Neural progenitor cell (in vitro differentiated cells): ENCODE measurements around the gene TSC2. TPM values are rescaled to one million over a fixed set of nuclear protein-coding genes. Genes with fewer than 3 reads are reported as not detected.

ENCODE experiments used
- DNase-seq: peaks from one replicate; pipeline ENCODE4 v3.0.0-alpha.2; 2016; ENCODE audit warnings: low spot score
- H2AFZ ChIP-seq: fragments of 200-600 bp; sonication (generic); replicated peaks from 2 replicates; pipeline ENCODE4 v1.6.1; 2016; ENCODE audit warnings: antibody characterized with exemption
- H3F3A ChIP-seq: fragments of 200-600 bp; sonication (generic); 2 replicates; pipeline ENCODE4 v1.6.1; 2016; ENCODE audit warnings: antibody characterized with exemption, low read depth
- H3K27ac ChIP-seq: fragments of 200-600 bp; sonication (generic); 2 replicates; pipeline ENCODE4 v1.5.1; 2016; ENCODE audit warnings: mild to moderate bottlenecking
- H3K27me3 ChIP-seq: fragments of 200-600 bp; sonication (generic); 2 replicates; pipeline ENCODE4 v1.6.1; 2016; ENCODE audit warnings: mild to moderate bottlenecking, moderate library complexity
- H3K36me3 ChIP-seq: fragments of 200-600 bp; sonication (generic); 2 replicates; pipeline ENCODE4 v1.5.1; 2016
- H3K4me1 ChIP-seq: fragments of 200-600 bp; sonication (generic); 2 replicates; pipeline ENCODE4 v1.6.1; 2016; ENCODE audit warnings: mixed run types
- H3K4me2 ChIP-seq: fragments of 200-600 bp; sonication (generic); 2 replicates; pipeline ENCODE4 v1.6.1; 2016
- H3K4me3 ChIP-seq: fragments of 200-600 bp; sonication (generic); 2 replicates; pipeline ENCODE4 v1.5.1; 2016
- H3K79me2 ChIP-seq: fragments of 200-600 bp; sonication (generic); 2 replicates; pipeline ENCODE4 v1.6.1; 2016; ENCODE audit warnings: low read depth
- H3K9ac ChIP-seq: fragments of 200-600 bp; sonication (generic); 2 replicates; pipeline ENCODE4 v1.6.1; 2016
- H3K9me3 ChIP-seq: fragments of 200-600 bp; sonication (generic); 2 replicates; pipeline ENCODE4 v1.5.1; 2016; ENCODE audit warnings: low read depth
- H4K20me1 ChIP-seq: fragments of 200-600 bp; sonication (generic); 2 replicates; pipeline ENCODE4 v1.6.1; 2016; ENCODE audit warnings: low read depth
- H3K27ac Mint-ChIP-seq: 3 replicates; pipeline ENCODE4 v1.8.0; 2021; ENCODE audit warnings: mixed read lengths
- H3K27me3 Mint-ChIP-seq: 2 replicates; pipeline ENCODE4 v1.8.0; 2022; ENCODE audit warnings: low read depth, mild to moderate bottlenecking, inconsistent platforms, moderate library complexity, mixed read lengths; ENCODE audit not compliant: insufficient read depth
- H3K36me3 Mint-ChIP-seq: 3 replicates; pipeline ENCODE4 v1.8.0; 2021; ENCODE audit warnings: mixed read lengths
- H3K4me1 Mint-ChIP-seq: 3 replicates; pipeline ENCODE4 v1.8.0; 2021; ENCODE audit warnings: mixed read lengths
- H3K4me3 Mint-ChIP-seq: 3 replicates; pipeline ENCODE4 v1.8.0; 2021; ENCODE audit warnings: mild to moderate bottlenecking, moderate library complexity, mixed read lengths
- H3K9me3 Mint-ChIP-seq: 3 replicates; pipeline ENCODE4 v1.8.0; 2020; ENCODE audit warnings: mixed read lengths
- EZH2 ChIP-seq: fragments of 200-600 bp; sonication (generic); IDR thresholded peaks from 2 replicates; pipeline ENCODE4 v1.6.1; 2017; ENCODE audit warnings: antibody characterized with exemption, mild to moderate bottlenecking, moderate library complexity
- EZH2phosphoT487 ChIP-seq: fragments of 200-600 bp; sonication (generic); IDR thresholded peaks from 2 replicates; pipeline ENCODE4 v1.6.1; 2017; ENCODE audit warnings: antibody characterized with exemption
- total RNA-seq: library from RNA; depleted of rRNA; stranded (reverse); fragments of >200 nt; gene quantifications from 2 replicates; pipeline ENCODE4 v1.2.3, GENCODE V29; 2015; ENCODE audit warnings: low replicate concordance
- TF ChIP-seq, protein P1 (sequence below): fragments of 200-600 bp; sonication (generic); IDR thresholded peaks from 2 replicates; pipeline ENCODE4 v1.5.1; 2017; ENCODE audit warnings: antibody characterized with exemption, mild to moderate bottlenecking

The TSC2 gene
- total RNA-seq, 1 donor from 2014 or later, result 55.1 TPM

- TF ChIP-seq EZH2phosphoT487, result no peak
- H3F3A ChIP-seq, result no peaks in the 10 kb centered on the region
Measured at GRCh38 chr16:2070576-2071453, 23.0 kb downstream of the TSC2 start.

GRCh38 chr16:2071454-2072202, 23.8 kb downstream of the TSC2 start:
- Histone ChIP-seq H3K36me3 (no peaks in the 10 kb centered on the region), H3K9ac (no peak overlapping the region), H3K79me2 (no peaks in the 10 kb centered on the region), H3K4me3 (no peak overlapping the region), H3K4me2 (no peak overlapping the region), H3F3A (no peaks in the 10 kb centered on the region), H3K27ac (no peak overlapping the region), H4K20me1 (no peaks in the 10 kb centered on the region), H3K4me1 (no peaks in the 10 kb centered on the region), H3K9me3 (no peaks in the 10 kb centered on the region), H2AFZ (no peak overlapping the region), H3K27me3 (no peaks in the 10 kb centered on the region)
- H3K9me3 Mint-ChIP-seq, result no peaks in the 10 kb centered on the region
- H3K27ac Mint-ChIP-seq, result no peak overlapping the region
- TF ChIP-seq EZH2 (no peak), EZH2phosphoT487 (no peak)
- TF ChIP-seq, protein P1, sequence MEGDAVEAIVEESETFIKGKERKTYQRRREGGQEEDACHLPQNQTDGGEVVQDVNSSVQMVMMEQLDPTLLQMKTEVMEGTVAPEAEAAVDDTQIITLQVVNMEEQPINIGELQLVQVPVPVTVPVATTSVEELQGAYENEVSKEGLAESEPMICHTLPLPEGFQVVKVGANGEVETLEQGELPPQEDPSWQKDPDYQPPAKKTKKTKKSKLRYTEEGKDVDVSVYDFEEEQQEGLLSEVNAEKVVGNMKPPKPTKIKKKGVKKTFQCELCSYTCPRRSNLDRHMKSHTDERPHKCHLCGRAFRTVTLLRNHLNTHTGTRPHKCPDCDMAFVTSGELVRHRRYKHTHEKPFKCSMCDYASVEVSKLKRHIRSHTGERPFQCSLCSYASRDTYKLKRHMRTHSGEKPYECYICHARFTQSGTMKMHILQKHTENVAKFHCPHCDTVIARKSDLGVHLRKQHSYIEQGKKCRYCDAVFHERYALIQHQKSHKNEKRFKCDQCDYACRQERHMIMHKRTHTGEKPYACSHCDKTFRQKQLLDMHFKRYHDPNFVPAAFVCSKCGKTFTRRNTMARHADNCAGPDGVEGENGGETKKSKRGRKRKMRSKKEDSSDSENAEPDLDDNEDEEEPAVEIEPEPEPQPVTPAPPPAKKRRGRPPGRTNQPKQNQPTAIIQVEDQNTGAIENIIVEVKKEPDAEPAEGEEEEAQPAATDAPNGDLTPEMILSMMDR, result no peak
- H3K4me1 Mint-ChIP-seq, result peaks cover 5% of the 10 kb centered on the region
- no peak overlapping the region for H3K4me3 Mint-ChIP-seq
- no peak for DNase-seq
- peaks cover 15% of the 10 kb centered on the region for H3K36me3 Mint-ChIP-seq
- peaks cover 2% of the 10 kb centered on the region for H3K27me3 Mint-ChIP-seq

More at GRCh38 chr16:2070576-2071453, 23.0 kb downstream of the TSC2 start:
- Histone ChIP-seq H3K4me3 (no peak overlapping the region), H3K27ac (no peak overlapping the region), H3K27me3 (no peaks in the 10 kb centered on the region), H2AFZ (no peak overlapping the region), H3K36me3 (no peaks in the 10 kb centered on the region), H3K4me2 (no peak overlapping the region), H4K20me1 (no peaks in the 10 kb centered on the region), H3K9me3 (no peaks in the 10 kb centered on the region), H3K79me2 (no peaks in the 10 kb centered on the region), H3K9ac (no peak overlapping the region), H3K4me1 (no peaks in the 10 kb centered on the region)
- Mint-ChIP-seq H3K27me3 (peaks cover 2% of the 10 kb centered on the region), H3K9me3 (no peaks in the 10 kb centered on the region), H3K27ac (no peak overlapping the region), H3K4me3 (no peak overlapping the region), H3K36me3 (peaks cover 19% of the 10 kb centered on the region), H3K4me1 (peaks cover 5% of the 10 kb centered on the region)
- no peak for DNase-seq

GRCh38 chr16:2072926-2073325, 25.1 kb downstream of the TSC2 start:
- peaks cover 4% of the 10 kb centered on the region for H3K27me3 Mint-ChIP-seq
- Histone ChIP-seq H2AFZ (no peak overlapping the region), H3K4me3 (no peak overlapping the region), H3F3A (no peaks in the 10 kb centered on the region), H3K27me3 (no peaks in the 10 kb centered on the region), H3K36me3 (no peaks in the 10 kb centered on the region), H3K79me2 (no peaks in the 10 kb centered on the region), H3K27ac (no peak overlapping the region), H3K9me3 (no peaks in the 10 kb centered on the region), H3K4me1 (no peaks in the 10 kb centered on the region), H3K4me2 (no peak overlapping the region), H4K20me1 (no peaks in the 10 kb centered on the region), H3K9ac (no peak overlapping the region)
- TF ChIP-seq EZH2phosphoT487 (no peak), EZH2 (no peak)
- TF ChIP-seq, protein P1, result no peak
- no peaks in the 10 kb centered on the region for H3K9me3 Mint-ChIP-seq
- H3K4me3 Mint-ChIP-seq, result no peak overlapping the region
- DNase-seq, result no peak
- H3K4me1 Mint-ChIP-seq, result peaks cover 5% of the 10 kb centered on the region
- no peak overlapping the region for H3K27ac Mint-ChIP-seq
- peaks cover 13% of the 10 kb centered on the region for H3K36me3 Mint-ChIP-seq
